ENCODE results near the gene FOXO1. TPM values are rescaled to one million over a fixed set of nuclear protein-coding genes. Genes with fewer than 3 reads are reported as not detected.

Gene FOXO1
- polyA plus RNA-seq, 1 experiment, result 5.3 TPM

DNA sequence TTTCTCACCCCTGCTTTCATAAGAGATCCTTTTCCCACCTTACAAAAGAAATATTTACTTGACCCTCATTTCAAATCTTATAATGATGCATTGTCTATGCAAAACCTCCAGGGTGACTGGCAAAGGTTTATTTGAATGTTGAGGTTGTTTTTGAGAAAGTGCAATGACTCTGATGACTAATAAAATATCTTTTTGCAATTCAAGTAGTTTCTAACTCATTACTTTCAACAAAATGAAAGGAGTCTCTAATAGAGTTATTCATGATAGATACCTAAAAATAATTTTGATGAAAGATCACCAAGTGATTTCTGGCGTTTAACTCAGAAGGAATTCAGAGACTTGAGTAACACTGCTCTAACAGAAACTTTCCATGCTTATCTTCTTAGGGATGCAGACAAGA, 144.2 kb downstream of the FOXO1 start:
- CTCF ChIA-PET, result no interaction called here
- TF ChIP-seq, protein P1, sequence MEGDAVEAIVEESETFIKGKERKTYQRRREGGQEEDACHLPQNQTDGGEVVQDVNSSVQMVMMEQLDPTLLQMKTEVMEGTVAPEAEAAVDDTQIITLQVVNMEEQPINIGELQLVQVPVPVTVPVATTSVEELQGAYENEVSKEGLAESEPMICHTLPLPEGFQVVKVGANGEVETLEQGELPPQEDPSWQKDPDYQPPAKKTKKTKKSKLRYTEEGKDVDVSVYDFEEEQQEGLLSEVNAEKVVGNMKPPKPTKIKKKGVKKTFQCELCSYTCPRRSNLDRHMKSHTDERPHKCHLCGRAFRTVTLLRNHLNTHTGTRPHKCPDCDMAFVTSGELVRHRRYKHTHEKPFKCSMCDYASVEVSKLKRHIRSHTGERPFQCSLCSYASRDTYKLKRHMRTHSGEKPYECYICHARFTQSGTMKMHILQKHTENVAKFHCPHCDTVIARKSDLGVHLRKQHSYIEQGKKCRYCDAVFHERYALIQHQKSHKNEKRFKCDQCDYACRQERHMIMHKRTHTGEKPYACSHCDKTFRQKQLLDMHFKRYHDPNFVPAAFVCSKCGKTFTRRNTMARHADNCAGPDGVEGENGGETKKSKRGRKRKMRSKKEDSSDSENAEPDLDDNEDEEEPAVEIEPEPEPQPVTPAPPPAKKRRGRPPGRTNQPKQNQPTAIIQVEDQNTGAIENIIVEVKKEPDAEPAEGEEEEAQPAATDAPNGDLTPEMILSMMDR (IDR thresholded peaks at IDR 0.05; ENCODE audit: insufficient read depth, low read depth, low read length), result no peak
- Histone ChIP-seq H3K4me3 (ENCODE audit: low read depth, low read length) (no peak overlapping the region), H3K27me3 (ENCODE audit: control insufficient read depth, insufficient read depth, low read length) (no peaks in the 10 kb centered on the region), H3K36me3 (ENCODE audit: control insufficient read depth, insufficient read depth, low read length) (no peaks in the 10 kb centered on the region)
- no peak for DNase-seq (ENCODE audit: low read depth)
- POLR2A ChIA-PET, result interaction anchor here (0.5 kb wide), 1 partner anchor 402 kb away, joined by 7 read pairs; no protein-coding TSS in a partner anchor

DNA sequence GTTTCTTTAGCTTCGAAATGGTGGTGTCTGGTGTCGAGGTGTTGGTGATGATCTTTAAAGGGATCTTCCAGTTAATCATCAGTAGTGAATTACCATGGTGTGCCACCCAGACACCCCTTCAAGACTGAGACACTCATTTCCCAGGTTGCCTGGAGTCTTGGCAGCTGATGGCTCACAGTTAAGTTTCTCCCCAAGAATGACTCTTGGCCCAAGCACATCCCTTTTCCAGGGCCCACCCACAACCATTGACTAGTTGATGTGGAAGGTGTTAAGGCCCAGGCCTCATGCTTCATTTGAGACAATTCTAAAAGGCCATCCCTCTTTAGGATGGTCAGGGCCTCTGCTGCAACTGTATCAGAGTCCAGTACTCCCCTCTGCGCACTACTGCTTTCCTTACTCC, 145.5 kb downstream of the FOXO1 start:
- no peaks in the 10 kb centered on the region for H3K36me3 ChIP-seq (ENCODE audit: control insufficient read depth, insufficient read depth, low read length)
- H3K4me3 ChIP-seq (ENCODE audit: low read depth, low read length), result no peak overlapping the region
- no peak for DNase-seq (ENCODE audit: low read depth)
- TF ChIP-seq, protein P1 (IDR thresholded peaks at IDR 0.05; ENCODE audit: insufficient read depth, low read depth, low read length), result no peak
- no peaks in the 10 kb centered on the region for H3K27me3 ChIP-seq (ENCODE audit: control insufficient read depth, insufficient read depth, low read length)
- POLR2A ChIA-PET, result no interaction called here
- CTCF ChIA-PET, result no interaction called here

DNA sequence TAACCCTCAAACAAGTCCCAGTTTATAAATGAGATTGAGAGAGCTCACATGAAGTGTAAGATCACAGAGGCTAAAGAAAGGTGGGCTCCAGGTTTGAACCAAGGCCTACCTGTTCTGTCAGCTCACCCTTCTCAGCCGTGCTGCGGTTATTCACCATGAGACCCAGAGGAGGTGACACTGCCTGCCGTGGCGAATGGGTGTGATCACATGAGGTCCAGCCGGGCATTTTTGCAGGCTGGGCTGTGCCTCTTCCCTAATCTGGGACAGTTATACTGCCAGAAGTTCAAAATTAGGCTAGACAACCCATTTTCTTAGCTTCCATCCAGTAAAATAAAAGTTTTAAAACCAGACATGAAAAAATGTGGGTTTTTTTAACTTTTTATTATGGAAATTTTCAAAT, 146.8 kb downstream of the FOXO1 start:
- CTCF ChIA-PET, result no interaction called here
- Histone ChIP-seq H3K36me3 (ENCODE audit: control insufficient read depth, insufficient read depth, low read length) (no peaks in the 10 kb centered on the region), H3K27me3 (ENCODE audit: control insufficient read depth, insufficient read depth, low read length) (no peaks in the 10 kb centered on the region), H3K4me3 (ENCODE audit: low read depth, low read length) (no peak overlapping the region)
- POLR2A ChIA-PET, result no interaction called here
- TF ChIP-seq, protein P1 (IDR thresholded peaks at IDR 0.05; ENCODE audit: insufficient read depth, low read depth, low read length), result no peak
- DNase-seq (ENCODE audit: low read depth), result no peak

DNA sequence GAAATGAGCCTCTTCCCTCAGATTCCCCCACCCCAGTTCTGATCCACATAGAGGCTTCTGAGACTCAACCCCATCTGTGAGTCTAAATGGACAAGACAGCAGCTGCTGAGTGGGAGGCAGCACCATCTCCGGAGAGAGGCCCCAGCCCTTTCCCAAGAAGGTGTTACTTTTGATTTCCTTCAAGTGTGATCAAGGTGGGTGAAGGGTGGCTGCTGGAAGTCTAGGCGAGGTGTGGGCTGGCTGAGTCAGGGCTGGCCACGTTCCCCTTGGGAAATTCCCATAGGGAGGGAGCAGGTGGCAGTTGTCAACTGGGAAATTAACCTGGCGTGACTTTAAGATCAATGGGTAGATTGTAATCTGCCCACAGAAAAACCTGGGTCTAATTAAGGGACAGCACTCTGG, 148.0 kb downstream of the FOXO1 start:
- no peaks in the 10 kb centered on the region for H3K36me3 ChIP-seq (ENCODE audit: control insufficient read depth, insufficient read depth, low read length)
- CTCF ChIA-PET, result no interaction called here
- DNase-seq (ENCODE audit: low read depth), result no peak
- no peaks in the 10 kb centered on the region for H3K27me3 ChIP-seq (ENCODE audit: control insufficient read depth, insufficient read depth, low read length)
- POLR2A ChIA-PET, result no interaction called here
- no peak overlapping the region for H3K4me3 ChIP-seq (ENCODE audit: low read depth, low read length)
- TF ChIP-seq, protein P1 (IDR thresholded peaks at IDR 0.05; ENCODE audit: insufficient read depth, low read depth, low read length), result no peak

DNA sequence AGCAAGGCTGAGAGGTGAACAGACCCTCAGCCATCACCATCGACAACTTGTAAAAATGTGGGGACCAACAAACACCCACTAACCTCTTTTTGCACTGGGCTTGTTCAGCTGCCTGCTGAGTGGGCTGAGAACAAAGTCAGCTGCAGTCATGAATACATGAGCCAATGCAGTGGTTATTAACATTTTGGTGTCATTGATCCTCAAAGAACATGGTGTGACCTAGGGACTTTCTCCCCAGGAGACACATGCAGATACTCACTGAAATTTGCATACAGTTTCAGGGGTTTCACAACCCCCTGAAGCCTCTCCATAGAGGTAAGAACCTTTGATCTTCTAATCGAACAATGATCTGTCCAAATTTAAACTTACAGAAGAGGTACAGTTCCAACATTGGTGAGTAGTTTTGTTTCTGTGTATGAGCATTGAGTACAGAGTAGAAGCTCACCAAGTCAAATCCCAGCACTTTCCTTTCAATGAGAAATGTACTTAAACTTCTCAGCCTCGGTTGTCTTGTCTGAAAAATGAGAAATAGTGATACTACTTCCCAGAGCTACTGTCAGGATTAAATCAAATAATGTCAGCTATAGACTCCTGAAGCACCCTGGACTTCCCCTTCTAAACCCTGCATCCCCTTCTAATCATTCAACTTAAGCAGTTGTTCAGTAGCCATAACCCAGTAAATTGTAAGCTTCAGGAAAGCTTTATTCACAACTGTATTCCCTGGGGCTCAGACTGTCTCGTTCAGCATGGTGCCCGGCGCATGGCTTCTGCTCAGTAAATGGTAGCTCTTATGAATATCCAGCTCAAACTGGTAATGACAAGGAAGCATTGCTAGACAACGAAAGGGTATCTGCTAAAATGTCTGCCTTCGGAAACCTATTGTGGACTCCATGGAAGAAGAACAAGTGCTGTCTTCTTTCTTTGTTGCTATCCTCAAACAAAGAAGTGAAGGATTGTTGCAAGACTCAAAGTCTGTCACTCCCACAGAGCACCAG, 148.7 kb downstream of the FOXO1 start:
- TF ChIP-seq, protein P1 (IDR thresholded peaks at IDR 0.05; ENCODE audit: insufficient read depth, low read depth, low read length), result no peak
- no peak for DNase-seq (ENCODE audit: low read depth)
- no peaks in the 10 kb centered on the region for H3K36me3 ChIP-seq (ENCODE audit: control insufficient read depth, insufficient read depth, low read length)
- no peaks in the 10 kb centered on the region for H3K27me3 ChIP-seq (ENCODE audit: control insufficient read depth, insufficient read depth, low read length)
- no peak overlapping the region for H3K4me3 ChIP-seq (ENCODE audit: low read depth, low read length)
- CTCF ChIA-PET, result no interaction called here
- POLR2A ChIA-PET, result no interaction called here

Data from BJ (cell line).